Pancreas (tissue), 10 donors: ENCODE measurements around the gene ZNF776. TPM values are rescaled to one million over a fixed set of nuclear protein-coding genes. Genes with fewer than 3 reads are reported as not detected.
A peak's percentile ranks its signal among the peaks of the same experiment; 100 is the strongest.

ENCODE experiments used
- ATAC-seq, 4 donors: fragments of 200-7000 bp; cut with Tn5 transposase; one replicate each; pipeline versions ENCODE4 v1.8.0 to v1.9.1; 2020; ENCODE audit warnings: mild to moderate bottlenecking in 4 of 4, moderate library complexity in 4 of 4
- DNase-seq, 6 donors: peaks; one replicate each; pipeline ENCODE4 v3.0.0-alpha.2; 2020
- FAIRE-seq: peaks from 2 replicates; lab custom pipeline; 2012; peaks lifted over from hg19 to GRCh38; lab: Jason Lieb, UNC
- H3K27ac ChIP-seq, 4 donors: fragments of 200-600 bp; sonication (generic); 1 replicate in 3 of 4; 2 replicates in 1 of 4; pipeline versions ENCODE4 v1.5.0 to v1.8.0; 2020
- H3K27me3 ChIP-seq, 4 donors: fragments of 200-600 bp; one replicate each; pipeline ENCODE4 v1.8.0; 2021
- H3K36me3 ChIP-seq, 3 donors: fragments of 200-600 bp; sonication (generic) in 1 of 3; one replicate each; pipeline versions ENCODE4 v1.5.0 to v1.8.0; 2020 to 2021
- H3K4me1 ChIP-seq, 3 donors: fragments of 200-600 bp; one replicate each; pipeline ENCODE4 v1.8.0; 2021
- H3K4me3 ChIP-seq, 4 donors: fragments of 200-600 bp; sonication (generic) in 2 of 4; one replicate each; pipeline versions ENCODE4 v1.5.0 to v1.8.0; 2020 to 2021
- H3K9me3 ChIP-seq, 4 donors: fragments of 200-600 bp; one replicate each; pipeline ENCODE4 v1.8.0; 2021
- WGBS, 2 donors: extraction: QIAGEN DNeasy Blood & Tissue Kit; methylation state at CpG; one replicate each; pipeline ENCODE4 v1.1.7; 2013; 5-methylcytosine and 5-hydroxymethylcytosine counted together
- intact Hi-C, 3 donors: fragments of 100-400 bp; cut with DNase I; formaldehyde crosslinking; loops; one replicate each; pipeline versions ENCODE4 v1.11.1 to v1.14.2; 2022
- polyA plus RNA-seq, 2 donors: library from polyadenylated mRNA; stranded (reverse); fragments of 200-250 nt; gene quantifications; one replicate each; pipeline ENCODE4 v1.2.3, GENCODE V29; 2013
- total RNA-seq, 6 donors: library from RNA; stranded (reverse); fragmentation: NEBNext Ultra II Directional in 4 of 6; extraction: Animal tissue kit (Norgen Biotek cat#: 25700) in 4 of 6; gene quantifications; one replicate each; pipeline versions ENCODE4 v1.2.1 to v1.2.4, GENCODE V29; 2021 to 2023
- TF ChIP-seq, protein P1 (sequence below), 4 donors: fragments of 200-600 bp; sonication (generic) in 3 of 4; IDR thresholded peaks; one replicate each; pipeline versions ENCODE4 v1.5.0 to v1.8.0; 2021; ENCODE audit warnings: antibody characterized with exemption in 4 of 4
- donor health status: healthy with polysubstance abuse.
- donor health status: DM: no; HTN: no; CAD: no; lungs with moderate emphysema.
- donor health status: DM: no; HTN: no; CAD: no.
- donor health status: control.
- donor health status: control.
- donor health status: Bipolar disorder and iron deficiency.
- donor health status: DM: yes; HTN: yes; CAD: no.
- donor health status: DM: no; HTN: no; CAD: no.
- donor health status: DM: no; HTN: no; CAD: no.
- donor health status: DM: yes; HTN: yes; CAD: no.

ZNF776 gene
- total RNA-seq: 10 to 100 TPM in 1 of 6 donors, 1 to 10 TPM in 5; 2.9 to 10.8 (median 4.5) TPM
- 1 to 10 TPM; 2.9 to 6.3 TPM for polyA plus RNA-seq

DNA sequence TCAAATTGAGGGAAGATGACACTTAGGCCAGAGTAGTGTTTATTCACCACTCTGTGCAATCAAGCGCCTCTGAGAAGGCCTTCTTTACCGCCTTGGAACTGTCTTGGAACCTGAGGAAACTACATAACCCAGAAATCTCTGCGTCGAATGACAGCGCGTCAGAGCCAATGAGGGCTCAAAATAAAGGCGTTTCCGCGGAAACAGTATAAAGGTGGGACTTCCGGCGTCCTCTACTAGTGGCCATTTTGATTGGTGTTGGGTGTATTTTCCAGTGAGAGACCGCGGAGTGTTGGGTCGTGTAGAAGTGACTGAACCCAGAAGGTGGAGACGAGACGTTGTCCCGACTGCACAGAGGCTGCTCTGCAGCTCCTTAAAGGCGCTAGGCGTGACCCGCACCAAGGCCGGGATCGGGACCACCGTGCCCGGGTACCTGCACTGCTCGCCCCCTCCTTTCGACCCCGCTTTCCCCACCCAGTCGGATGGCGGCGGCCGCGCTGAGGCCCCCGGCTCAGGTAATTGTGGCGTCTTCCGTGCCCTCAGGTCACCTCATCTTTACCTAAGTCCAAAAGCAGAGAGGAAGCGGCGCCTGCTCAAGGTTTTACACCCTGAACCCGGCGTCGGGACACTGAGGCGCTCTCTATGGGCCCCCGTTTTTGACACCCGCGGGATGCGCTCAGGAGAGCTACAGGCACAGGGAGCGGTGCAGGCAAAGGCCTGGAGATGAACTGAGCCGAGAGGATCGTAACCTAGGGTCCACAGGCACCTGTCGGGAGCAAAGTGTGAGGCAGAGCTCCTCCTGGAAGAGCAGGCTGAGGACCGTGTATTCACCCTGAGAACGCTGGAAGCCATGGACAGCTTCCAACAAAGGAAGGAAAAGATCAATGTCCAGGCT lies at the start of gene ZNF776:
TSS of gene ZNF776 (plus strand) at position 236 of the 892 bp plus-strand sequence. CDS start at position 480, 244 bp downstream.
- Histone ChIP-seq H3K27ac (peak within 1 kb of the TSS; percentile 29 to 75 (median 66)), H3K4me3 (peak within 1 kb of the TSS; percentile 74 to 99 (median 88)), H3K9me3 (no peaks in the 10 kb centered on the region), H3K36me3 (peaks cover 0 to 13% (median under 1%) of the 10 kb centered on the region in 3 donors), H3K4me1 (peaks cover 0 to 6% (median 0%) of the 10 kb centered on the region in 3 donors), H3K27me3 (no peaks in the 10 kb centered on the region)
- WGBS, 2 donors: 1% methylated on average over 51 of the region's 51 CpGs
- ATAC-seq (peak; percentile 99 to 100 (median 99)), FAIRE-seq (peak; percentile 96), DNase-seq (peak; percentile 69 to 86 (median 76))
- TF ChIP-seq, protein P1, sequence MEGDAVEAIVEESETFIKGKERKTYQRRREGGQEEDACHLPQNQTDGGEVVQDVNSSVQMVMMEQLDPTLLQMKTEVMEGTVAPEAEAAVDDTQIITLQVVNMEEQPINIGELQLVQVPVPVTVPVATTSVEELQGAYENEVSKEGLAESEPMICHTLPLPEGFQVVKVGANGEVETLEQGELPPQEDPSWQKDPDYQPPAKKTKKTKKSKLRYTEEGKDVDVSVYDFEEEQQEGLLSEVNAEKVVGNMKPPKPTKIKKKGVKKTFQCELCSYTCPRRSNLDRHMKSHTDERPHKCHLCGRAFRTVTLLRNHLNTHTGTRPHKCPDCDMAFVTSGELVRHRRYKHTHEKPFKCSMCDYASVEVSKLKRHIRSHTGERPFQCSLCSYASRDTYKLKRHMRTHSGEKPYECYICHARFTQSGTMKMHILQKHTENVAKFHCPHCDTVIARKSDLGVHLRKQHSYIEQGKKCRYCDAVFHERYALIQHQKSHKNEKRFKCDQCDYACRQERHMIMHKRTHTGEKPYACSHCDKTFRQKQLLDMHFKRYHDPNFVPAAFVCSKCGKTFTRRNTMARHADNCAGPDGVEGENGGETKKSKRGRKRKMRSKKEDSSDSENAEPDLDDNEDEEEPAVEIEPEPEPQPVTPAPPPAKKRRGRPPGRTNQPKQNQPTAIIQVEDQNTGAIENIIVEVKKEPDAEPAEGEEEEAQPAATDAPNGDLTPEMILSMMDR (IDR thresholded peaks at IDR 0.05): no peak
- intact Hi-C loops: loop anchor here in 1 of 3 donors (10.0 kb wide), 1 partner anchor 408 kb away; the partner anchor contains the start of gene ZNF329

GRCh38 chr19:57701625-57702024 lies 45.0 kb upstream of the ZNF776 start:
- Histone ChIP-seq H3K4me1 (no peaks in the 10 kb centered on the region), H3K36me3 (peaks cover 0 to 7% (median 0%) of the 10 kb centered on the region in 3 donors), H3K9me3 (no peaks in the 10 kb centered on the region), H3K4me3 (no peak overlapping the region), H3K27ac (no peak overlapping the region), H3K27me3 (no peaks in the 10 kb centered on the region)
- FAIRE-seq (no peak), ATAC-seq (no peak), DNase-seq (no peak)
- intact Hi-C loops: no loop called here
- WGBS, 2 donors: 96% methylated on average over 6 of the region's 6 CpGs
- TF ChIP-seq, protein P1 (IDR thresholded peaks at IDR 0.05): no peak

DNA sequence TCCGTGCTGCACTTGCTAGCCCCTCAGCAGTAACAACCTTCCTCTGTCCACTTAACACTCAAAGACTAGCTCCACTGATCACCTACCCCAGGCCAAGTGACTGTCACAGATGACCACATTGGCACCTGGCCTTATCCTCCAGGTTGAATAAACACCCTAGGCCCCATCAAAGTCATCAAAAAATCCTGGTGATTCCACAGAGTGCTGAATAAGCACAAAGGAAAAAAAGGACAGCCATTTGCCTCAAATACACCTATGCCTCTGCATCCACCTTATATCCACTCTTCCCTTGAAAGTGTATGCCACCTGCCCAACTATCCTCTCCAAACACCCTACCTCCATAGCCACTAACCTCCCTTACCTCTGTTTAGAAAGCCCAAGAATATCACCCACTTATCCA lies 40.3 kb upstream of the ZNF776 start:
- no peaks in the 10 kb centered on the region for H3K9me3 ChIP-seq
- H3K4me3 ChIP-seq: no peak overlapping the region
- FAIRE-seq (no peak), ATAC-seq (no peak), DNase-seq (no peak)
- TF ChIP-seq, protein P1 (IDR thresholded peaks at IDR 0.05): no peak
- 94 to 100% methylated on average over 1 of the region's 1 CpG for WGBS, 2 donors
- no peak overlapping the region for H3K27ac ChIP-seq
- H3K4me1 ChIP-seq: no peaks in the 10 kb centered on the region
- peaks cover 0 to 7% (median 0%) of the 10 kb centered on the region in 3 donors for H3K36me3 ChIP-seq
- H3K27me3 ChIP-seq: no peaks in the 10 kb centered on the region
- intact Hi-C loops: no loop called here

GRCh38 chr19:57708641-57709361 lies 37.8 kb upstream of the ZNF776 start, which contains the start of gene ZNF154:
ZNF154 (minus strand) TSS chr19:57709204; CDS start chr19:57708971, 233 bp downstream.
- Histone ChIP-seq H3K27me3 (no peaks in the 10 kb centered on the region), H3K4me1 (no peaks in the 10 kb centered on the region), H3K9me3 (no peaks in the 10 kb centered on the region), H3K27ac (peak within 1 kb of the TSS; percentile 39 to 74 (median 65)), H3K36me3 (no peaks in the 10 kb centered on the region), H3K4me3 (peak within 1 kb of the TSS; percentile 10 to 46 (median 27))
- intact Hi-C loops: no loop called here
- DNase-seq (peak; percentile 18 to 56 (median 30)), FAIRE-seq (no peak), ATAC-seq (peak; percentile 75 to 92 (median 88))
- WGBS, 2 donors: 2 to 3% methylated on average over 47 to 53 of the region's 53 CpGs
- TF ChIP-seq, protein P1 (IDR thresholded peaks at IDR 0.05): no peak
